ENCODE measurements around the gene LTK. TPM values are rescaled to one million over a fixed set of nuclear protein-coding genes. Genes with fewer than 3 reads are reported as not detected.

The LTK gene
- total and polyA plus RNA-seq, 2 experiments from 2014 or later = 0.14 TPM; not detected in 1

DNA sequence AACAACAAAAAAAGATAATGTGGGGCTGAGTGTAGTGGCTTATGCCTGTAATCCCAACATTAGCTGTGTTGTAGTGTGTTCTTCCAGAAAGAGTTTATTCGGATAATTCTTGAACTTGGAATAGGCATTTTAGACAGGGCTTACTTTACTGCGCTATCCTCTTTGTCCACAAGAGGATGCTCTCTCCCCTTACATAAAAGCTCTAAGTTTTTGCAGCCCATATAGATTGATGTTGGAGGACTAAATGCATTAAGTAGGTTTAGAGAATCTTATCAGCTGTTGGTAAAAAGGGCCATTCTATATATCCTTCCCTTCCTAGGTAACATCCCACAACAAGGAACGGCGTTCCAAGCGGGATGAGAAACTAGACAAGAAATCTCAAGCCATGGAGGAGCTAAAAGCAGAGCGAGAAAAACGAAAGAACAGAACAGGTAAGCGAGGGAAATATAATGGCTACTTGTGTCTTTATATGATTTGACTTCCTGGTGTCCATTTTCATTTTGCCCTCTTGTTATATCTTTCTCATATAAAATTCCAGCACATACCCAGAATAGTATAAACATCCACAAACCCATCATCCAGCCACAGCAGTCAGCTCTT is 47.7 kb downstream of the LTK start:
- H3K4me2 ChIP-seq = no peak overlapping the region
- H3K36me3 ChIP-seq (ENCODE audit: insufficient read depth) = peaks cover 30% of the 10 kb centered on the region
- TF ChIP-seq, protein P1, sequence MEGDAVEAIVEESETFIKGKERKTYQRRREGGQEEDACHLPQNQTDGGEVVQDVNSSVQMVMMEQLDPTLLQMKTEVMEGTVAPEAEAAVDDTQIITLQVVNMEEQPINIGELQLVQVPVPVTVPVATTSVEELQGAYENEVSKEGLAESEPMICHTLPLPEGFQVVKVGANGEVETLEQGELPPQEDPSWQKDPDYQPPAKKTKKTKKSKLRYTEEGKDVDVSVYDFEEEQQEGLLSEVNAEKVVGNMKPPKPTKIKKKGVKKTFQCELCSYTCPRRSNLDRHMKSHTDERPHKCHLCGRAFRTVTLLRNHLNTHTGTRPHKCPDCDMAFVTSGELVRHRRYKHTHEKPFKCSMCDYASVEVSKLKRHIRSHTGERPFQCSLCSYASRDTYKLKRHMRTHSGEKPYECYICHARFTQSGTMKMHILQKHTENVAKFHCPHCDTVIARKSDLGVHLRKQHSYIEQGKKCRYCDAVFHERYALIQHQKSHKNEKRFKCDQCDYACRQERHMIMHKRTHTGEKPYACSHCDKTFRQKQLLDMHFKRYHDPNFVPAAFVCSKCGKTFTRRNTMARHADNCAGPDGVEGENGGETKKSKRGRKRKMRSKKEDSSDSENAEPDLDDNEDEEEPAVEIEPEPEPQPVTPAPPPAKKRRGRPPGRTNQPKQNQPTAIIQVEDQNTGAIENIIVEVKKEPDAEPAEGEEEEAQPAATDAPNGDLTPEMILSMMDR (conservative IDR thresholded peaks at IDR 0.05; ENCODE audit: low read depth in 2 of 2) = peak; percentile 80 to 98
- TF ChIP-seq CREB1 (CRISPR knock-in tag; IDR thresholded peaks at IDR 0.05; ENCODE audit: low read depth) (no peak), STAT1 (IDR thresholded peaks at IDR 0.05; ENCODE audit: unreplicated experiment) (no peak)
- H3K4me1 ChIP-seq (ENCODE audit: insufficient read depth) = no peaks in the 10 kb centered on the region
- H3K27me3 ChIP-seq (ENCODE audit: insufficient read depth) = no peaks in the 10 kb centered on the region
- H3K9me3 Mint-ChIP-seq = no peaks in the 10 kb centered on the region; the same call in 2 of the 3 replicates
- no peaks in the 10 kb centered on the region for H3K4me1 Mint-ChIP-seq
- H3K36me3 Mint-ChIP-seq (ENCODE audit: low read depth) = peaks cover 71% of the 10 kb centered on the region
- no peak overlapping the region for H3K4me3 ChIP-seq
- no peak overlapping the region for H2AFZ ChIP-seq
- no peak overlapping the region for H3K27ac ChIP-seq (ENCODE audit: low read depth)
- peaks cover 14% of the 10 kb centered on the region for H4K20me1 ChIP-seq (replicated peaks; ENCODE audit: insufficient read depth)
- no peak overlapping the region for H3K27ac Mint-ChIP-seq
- peaks cover 6% of the 10 kb centered on the region; the same call in 1 of the 2 replicates for H3F3A ChIP-seq (replicated peaks; ENCODE audit: low read depth)
- H3K4me3 Mint-ChIP-seq = no peak overlapping the region
- DNase-seq (ENCODE audit: low spot score) (peak; percentile 57), ATAC-seq (peak; percentile 48; the same call in 2 of the 3 replicates)
- H3K79me2 ChIP-seq (replicated peaks; ENCODE audit: insufficient read depth) = peaks cover 6% of the 10 kb centered on the region; the same call in 1 of the 2 replicates
- no peaks in the 10 kb centered on the region for H3K27me3 Mint-ChIP-seq (ENCODE audit: insufficient read depth, low read depth, poor library complexity)
- no peaks in the 10 kb centered on the region for H3K9me2 ChIP-seq (ENCODE audit: insufficient read depth)

DNA sequence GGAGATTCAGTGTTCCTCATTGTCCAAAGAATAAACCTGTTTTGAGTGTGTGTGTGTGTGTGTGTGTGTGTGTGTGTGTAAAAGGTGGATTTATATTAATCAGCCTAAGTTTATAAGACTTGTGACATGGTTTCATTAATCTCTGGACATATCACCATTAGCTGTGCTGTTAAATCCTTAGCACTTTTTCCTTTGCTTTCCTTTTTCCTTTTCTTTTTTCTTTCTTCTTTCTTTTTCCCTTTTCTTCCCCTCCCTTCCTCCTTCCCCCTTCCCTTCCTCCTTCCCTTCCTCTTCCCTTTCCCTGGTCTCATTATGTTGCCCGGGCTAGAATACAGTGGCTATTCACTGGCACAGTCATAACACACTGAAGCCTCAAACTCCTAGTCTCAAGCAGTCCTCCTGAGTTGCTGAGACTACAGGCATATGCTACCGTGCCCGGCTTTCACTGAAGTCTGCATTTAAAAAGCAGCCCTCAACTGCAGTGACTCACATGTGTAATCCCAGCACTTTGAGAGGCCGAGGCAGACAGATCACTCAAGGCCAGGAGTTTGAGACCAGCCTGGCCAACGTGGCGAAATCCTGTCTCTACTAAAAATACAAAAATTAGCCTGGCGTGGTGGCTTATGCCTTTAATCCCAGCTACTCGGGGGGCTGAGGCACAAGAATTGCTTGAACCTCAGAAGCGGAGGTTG is 48.6 kb downstream of the LTK start:
- peaks cover 14% of the 10 kb centered on the region for H4K20me1 ChIP-seq (replicated peaks; ENCODE audit: insufficient read depth)
- no peaks in the 10 kb centered on the region for H3K4me1 Mint-ChIP-seq
- TF ChIP-seq, protein P1 (conservative IDR thresholded peaks at IDR 0.05; ENCODE audit: low read depth in 2 of 2) = no peak
- TF ChIP-seq, protein P2, sequence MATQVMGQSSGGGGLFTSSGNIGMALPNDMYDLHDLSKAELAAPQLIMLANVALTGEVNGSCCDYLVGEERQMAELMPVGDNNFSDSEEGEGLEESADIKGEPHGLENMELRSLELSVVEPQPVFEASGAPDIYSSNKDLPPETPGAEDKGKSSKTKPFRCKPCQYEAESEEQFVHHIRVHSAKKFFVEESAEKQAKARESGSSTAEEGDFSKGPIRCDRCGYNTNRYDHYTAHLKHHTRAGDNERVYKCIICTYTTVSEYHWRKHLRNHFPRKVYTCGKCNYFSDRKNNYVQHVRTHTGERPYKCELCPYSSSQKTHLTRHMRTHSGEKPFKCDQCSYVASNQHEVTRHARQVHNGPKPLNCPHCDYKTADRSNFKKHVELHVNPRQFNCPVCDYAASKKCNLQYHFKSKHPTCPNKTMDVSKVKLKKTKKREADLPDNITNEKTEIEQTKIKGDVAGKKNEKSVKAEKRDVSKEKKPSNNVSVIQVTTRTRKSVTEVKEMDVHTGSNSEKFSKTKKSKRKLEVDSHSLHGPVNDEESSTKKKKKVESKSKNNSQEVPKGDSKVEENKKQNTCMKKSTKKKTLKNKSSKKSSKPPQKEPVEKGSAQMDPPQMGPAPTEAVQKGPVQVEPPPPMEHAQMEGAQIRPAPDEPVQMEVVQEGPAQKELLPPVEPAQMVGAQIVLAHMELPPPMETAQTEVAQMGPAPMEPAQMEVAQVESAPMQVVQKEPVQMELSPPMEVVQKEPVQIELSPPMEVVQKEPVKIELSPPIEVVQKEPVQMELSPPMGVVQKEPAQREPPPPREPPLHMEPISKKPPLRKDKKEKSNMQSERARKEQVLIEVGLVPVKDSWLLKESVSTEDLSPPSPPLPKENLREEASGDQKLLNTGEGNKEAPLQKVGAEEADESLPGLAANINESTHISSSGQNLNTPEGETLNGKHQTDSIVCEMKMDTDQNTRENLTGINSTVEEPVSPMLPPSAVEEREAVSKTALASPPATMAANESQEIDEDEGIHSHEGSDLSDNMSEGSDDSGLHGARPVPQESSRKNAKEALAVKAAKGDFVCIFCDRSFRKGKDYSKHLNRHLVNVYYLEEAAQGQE (IDR thresholded peaks at IDR 0.05; ENCODE audit: unreplicated experiment) = no peak
- TF ChIP-seq CREB1 (CRISPR knock-in tag; IDR thresholded peaks at IDR 0.05; ENCODE audit: low read depth) (no peak), ZNF331 (CRISPR knock-in tag; IDR thresholded peaks at IDR 0.05; ENCODE audit: low read depth) (no peak), EZH2 (IDR thresholded peaks at IDR 0.05; ENCODE audit: low read depth, unreplicated experiment) (no peak), JUNB (IDR thresholded peaks at IDR 0.05; ENCODE audit: unreplicated experiment) (no peak), ZNF114 (CRISPR knock-in tag; IDR thresholded peaks at IDR 0.05) (no peak), STAT1 (IDR thresholded peaks at IDR 0.05; ENCODE audit: unreplicated experiment) (no peak)

More for the DNA sequence above, 48.6 kb downstream of the LTK start:
- H3F3A ChIP-seq (replicated peaks; ENCODE audit: low read depth) = peaks cover 6% of the 10 kb centered on the region; the same call in 1 of the 2 replicates
- no peak for ATAC-seq
- H3K27me3 ChIP-seq (ENCODE audit: insufficient read depth) = no peaks in the 10 kb centered on the region
- DNase-seq (ENCODE audit: low spot score) = no peak
- H3K36me3 ChIP-seq (ENCODE audit: insufficient read depth) = peaks cover 25% of the 10 kb centered on the region
- Mint-ChIP-seq H3K27ac (no peak overlapping the region), H3K9me3 (no peaks in the 10 kb centered on the region; the same call in 2 of the 3 replicates), H3K4me3 (no peak overlapping the region), H3K27me3 (ENCODE audit: insufficient read depth, low read depth, poor library complexity) (no peaks in the 10 kb centered on the region), H3K36me3 (ENCODE audit: low read depth) (peaks cover 64% of the 10 kb centered on the region)
- H3K4me1 ChIP-seq (ENCODE audit: insufficient read depth) = no peaks in the 10 kb centered on the region
- H3K9me2 ChIP-seq (ENCODE audit: insufficient read depth) = no peaks in the 10 kb centered on the region
- no peak overlapping the region for H2AFZ ChIP-seq
- no peak overlapping the region for H3K4me2 ChIP-seq
- H3K4me3 ChIP-seq = no peak overlapping the region
- H3K27ac ChIP-seq (ENCODE audit: low read depth) = no peak overlapping the region
- H3K79me2 ChIP-seq (replicated peaks; ENCODE audit: insufficient read depth) = peaks cover 6% of the 10 kb centered on the region; the same call in 1 of the 2 replicates
